WTC11 (cell line): Measurements from ENCODE around the gene TECR. TPM values are rescaled to one million over a fixed set of nuclear protein-coding genes. Genes with fewer than 3 reads are reported as not detected.
"Not testable (repeated sequence)": the region's sequence is repeated elsewhere in the genome, so short reads cannot be mapped to it uniquely, and the experiment has no call there.

ENCODE experiments used
- ATAC-seq: fragments of 200-7000 bp; cut with Tn5 transposase; 2 replicates; pipeline ENCODE4 v1.10.0; 2021; ENCODE audit warnings: mild to moderate bottlenecking, moderate library complexity
- CTCF ChIA-PET: fragments of 300-600 bp; sonication (Branson Sonifier 250); formaldehyde crosslinking; loops from one replicate; lab custom pipeline; 2021; ENCODE audit warnings: antibody characterized with exemption; lab: Charles Lee
- POLR2A ChIA-PET: fragments of 350-600 bp; sonication (Branson Sonifier 250); formaldehyde crosslinking; loops from one replicate; lab custom pipeline; 2021; ENCODE audit warnings: antibody characterized with exemption; lab: Charles Lee
- DNase-seq: peaks from one replicate; pipeline ENCODE4 v3.0.0; 2021; ENCODE audit warnings: low spot score
- H3K27ac Mint-ChIP-seq: 2 replicates; pipeline ENCODE4 v1.8.0; 2021; ENCODE audit warnings: mixed read lengths
- H3K27me3 Mint-ChIP-seq: 2 replicates; pipeline ENCODE4 v1.8.0; 2021; ENCODE audit warnings: low read depth, mild to moderate bottlenecking, moderate library complexity, mixed read lengths
- H3K36me3 Mint-ChIP-seq: 2 replicates; pipeline ENCODE4 v1.8.0; 2021; ENCODE audit warnings: mixed read lengths
- H3K4me1 Mint-ChIP-seq: 2 replicates; pipeline ENCODE4 v1.8.0; 2022; ENCODE audit warnings: mixed read lengths
- H3K4me3 Mint-ChIP-seq: 2 replicates; pipeline ENCODE4 v1.8.0; 2021; ENCODE audit warnings: mild to moderate bottlenecking, moderate library complexity, mixed read lengths
- H3K9me3 Mint-ChIP-seq: 2 replicates; pipeline ENCODE4 v1.8.0; 2021; ENCODE audit warnings: mixed read lengths
- CBFB ChIP-seq: sonication (generic); formaldehyde crosslinking; IDR thresholded peaks from 2 replicates; pipeline ENCODE4 v1.8.1; 2022; ENCODE audit warnings: mild to moderate bottlenecking, low read depth, missing genetic modification reagents
- CREM ChIP-seq: sonication (generic); formaldehyde crosslinking; IDR thresholded peaks from 2 replicates; pipeline ENCODE4 v1.8.1; 2022; ENCODE audit warnings: mild to moderate bottlenecking, missing genetic modification reagents, moderate library complexity
- EMX1 ChIP-seq: fragments of 250-450 bp; sonication (Bioruptor Pico); IDR thresholded peaks from 2 replicates; pipeline ENCODE4 v1.8.0; 2021; ENCODE audit warnings: mild to moderate bottlenecking
- ERG ChIP-seq: fragments of 250-450 bp; sonication (Bioruptor Pico); IDR thresholded peaks from 2 replicates; pipeline ENCODE4 v1.8.0; 2021; ENCODE audit warnings: mild to moderate bottlenecking
- ESRRA ChIP-seq: sonication (generic); formaldehyde crosslinking; IDR thresholded peaks from 2 replicates; pipeline ENCODE4 v1.8.1; 2022; ENCODE audit warnings: mild to moderate bottlenecking, missing genetic modification reagents, borderline replicate concordance
- MAX ChIP-seq: sonication (generic); formaldehyde crosslinking; IDR thresholded peaks from 2 replicates; pipeline ENCODE4 v1.8.0; 2022; ENCODE audit warnings: mild to moderate bottlenecking, missing genetic modification reagents
- MXD4 ChIP-seq: fragments of 250-450 bp; sonication (Bioruptor Pico); IDR thresholded peaks from 2 replicates; pipeline ENCODE4 v1.8.0; 2021; ENCODE audit warnings: mild to moderate bottlenecking, moderate library complexity, borderline replicate concordance
- MYBL2 ChIP-seq: sonication (generic); formaldehyde crosslinking; IDR thresholded peaks from 2 replicates; pipeline ENCODE4 v1.8.1; 2023; ENCODE audit warnings: mild to moderate bottlenecking, moderate library complexity, missing genetic modification reagents
- NFE2L1 ChIP-seq: sonication (generic); formaldehyde crosslinking; IDR thresholded peaks from 2 replicates; pipeline ENCODE4 v1.8.1; 2023; ENCODE audit warnings: missing genetic modification reagents
- NFYB ChIP-seq: sonication (generic); formaldehyde crosslinking; conservative IDR thresholded peaks from 2 replicates; pipeline ENCODE4 v1.8.0; 2022; ENCODE audit warnings: low read depth, missing genetic modification reagents
- RELA ChIP-seq: sonication (generic); formaldehyde crosslinking; IDR thresholded peaks from 2 replicates; pipeline ENCODE4 v1.8.1; 2022; ENCODE audit warnings: missing genetic modification reagents, mild to moderate bottlenecking, borderline replicate concordance
- RORB ChIP-seq: fragments of 250-450 bp; sonication (Bioruptor Pico); IDR thresholded peaks from 2 replicates; pipeline ENCODE4 v1.9.0; 2021; ENCODE audit warnings: mild to moderate bottlenecking
- SMAD3 ChIP-seq: sonication (generic); formaldehyde crosslinking; IDR thresholded peaks from 2 replicates; pipeline ENCODE4 v1.8.0; 2022; ENCODE audit warnings: missing genetic modification reagents, mild to moderate bottlenecking, borderline replicate concordance
- SOX15 ChIP-seq: fragments of 250-450 bp; sonication (Bioruptor Pico); IDR thresholded peaks from 2 replicates; pipeline ENCODE4 v1.9.0; 2021; ENCODE audit warnings: mild to moderate bottlenecking
- TEAD4 ChIP-seq: sonication (generic); formaldehyde crosslinking; IDR thresholded peaks from 2 replicates; pipeline ENCODE4 v1.8.0; 2022; ENCODE audit warnings: mild to moderate bottlenecking, missing genetic modification reagents
- USF2 ChIP-seq: sonication (generic); formaldehyde crosslinking; IDR thresholded peaks from 2 replicates; pipeline ENCODE4 v1.8.1; 2023; ENCODE audit warnings: mild to moderate bottlenecking, missing genetic modification reagents, moderate library complexity
- ZBTB21 ChIP-seq: sonication (generic); formaldehyde crosslinking; IDR thresholded peaks from 2 replicates; pipeline ENCODE4 v1.8.1; 2023; ENCODE audit warnings: mild to moderate bottlenecking, missing genetic modification reagents, borderline replicate concordance
- ZNF232 ChIP-seq: sonication (generic); formaldehyde crosslinking; IDR thresholded peaks from 2 replicates; pipeline ENCODE4 v1.8.0; 2022; ENCODE audit warnings: mild to moderate bottlenecking, missing genetic modification reagents
- total RNA-seq: library from RNA; stranded (reverse); gene quantifications from 3 replicates; pipeline ENCODE4 v1.2.3, GENCODE V29; 2021
- TF ChIP-seq, protein P1 (sequence below): sonication (generic); formaldehyde crosslinking; IDR thresholded peaks from 2 replicates; pipeline ENCODE4 v1.8.0; 2022; ENCODE audit warnings: mild to moderate bottlenecking, missing genetic modification reagents
- TF ChIP-seq, protein P2 (sequence below): sonication (generic); formaldehyde crosslinking; IDR thresholded peaks from 2 replicates; pipeline ENCODE4 v1.8.0; 2022; ENCODE audit warnings: mild to moderate bottlenecking, missing genetic modification reagents
- TF ChIP-seq, protein P3 (sequence below): fragments of 250-450 bp; sonication (Bioruptor Pico); IDR thresholded peaks from 2 replicates; pipeline ENCODE4 v1.9.0; 2021; ENCODE audit warnings: mild to moderate bottlenecking

The TECR gene
- total RNA-seq, 1 experiment from 2014 or later, result 161 TPM

DNA sequence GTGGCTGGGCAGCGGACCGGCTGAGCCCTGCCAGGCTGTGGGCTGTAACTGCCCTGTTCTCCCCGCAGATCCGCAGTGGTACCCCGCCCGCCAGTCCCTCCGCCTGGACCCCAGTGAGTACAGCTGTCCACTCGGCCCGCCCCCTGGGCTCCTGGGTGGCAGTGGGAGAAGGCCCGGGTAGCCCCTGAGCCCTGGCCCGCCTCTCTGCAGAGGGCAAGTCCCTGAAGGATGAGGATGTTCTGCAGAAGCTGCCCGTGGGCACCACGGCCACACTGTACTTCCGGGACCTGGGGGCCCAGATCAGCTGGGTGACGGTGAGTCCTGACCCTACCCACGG is 34.2 kb downstream of the TECR start:
- TF ChIP-seq ERG (CRISPR knock-in tag), result no peak
- no peak for TF ChIP-seq MYBL2 (CRISPR knock-in tag)
- TF ChIP-seq TEAD4 (CRISPR knock-in tag), result no peak
- TF ChIP-seq, protein P1, sequence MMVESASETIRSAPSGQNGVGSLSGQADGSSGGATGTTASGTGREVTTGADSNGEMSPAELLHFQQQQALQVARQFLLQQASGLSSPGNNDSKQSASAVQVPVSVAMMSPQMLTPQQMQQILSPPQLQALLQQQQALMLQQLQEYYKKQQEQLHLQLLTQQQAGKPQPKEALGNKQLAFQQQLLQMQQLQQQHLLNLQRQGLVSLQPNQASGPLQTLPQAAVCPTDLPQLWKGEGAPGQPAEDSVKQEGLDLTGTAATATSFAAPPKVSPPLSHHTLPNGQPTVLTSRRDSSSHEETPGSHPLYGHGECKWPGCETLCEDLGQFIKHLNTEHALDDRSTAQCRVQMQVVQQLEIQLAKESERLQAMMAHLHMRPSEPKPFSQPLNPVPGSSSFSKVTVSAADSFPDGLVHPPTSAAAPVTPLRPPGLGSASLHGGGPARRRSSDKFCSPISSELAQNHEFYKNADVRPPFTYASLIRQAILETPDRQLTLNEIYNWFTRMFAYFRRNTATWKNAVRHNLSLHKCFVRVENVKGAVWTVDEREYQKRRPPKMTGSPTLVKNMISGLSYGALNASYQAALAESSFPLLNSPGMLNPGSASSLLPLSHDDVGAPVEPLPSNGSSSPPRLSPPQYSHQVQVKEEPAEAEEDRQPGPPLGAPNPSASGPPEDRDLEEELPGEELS, result no peak
- no peak for TF ChIP-seq MXD4 (CRISPR knock-in tag)
- TF ChIP-seq NFYB (CRISPR knock-in tag), result no peak
- TF ChIP-seq, all 79 proteins: peak for 0
- DNase-seq, result no peak
- Mint-ChIP-seq H3K36me3 (peaks cover 2% of the 10 kb centered on the region; the same call in 1 of the 2 replicates), H3K9me3 (no peaks in the 10 kb centered on the region), H3K27ac (no peak overlapping the region), H3K4me1 (peaks cover 37% of the 10 kb centered on the region), H3K4me3 (no peak overlapping the region), H3K27me3 (no peaks in the 10 kb centered on the region)
- CTCF ChIA-PET, result interaction anchor here (0.5 to 2.3 kb wide), 3 partner anchors 9 to 179 kb away, joined by 9 to 10 read pairs (median 9); partner anchors contain the start of gene NDUFB7
- no peak for ATAC-seq
- POLR2A ChIA-PET, result interaction anchor here (0.9 kb wide), 1 partner anchor 8 kb away, joined by 4 read pairs; the partner anchor contains the start of gene NDUFB7

DNA sequence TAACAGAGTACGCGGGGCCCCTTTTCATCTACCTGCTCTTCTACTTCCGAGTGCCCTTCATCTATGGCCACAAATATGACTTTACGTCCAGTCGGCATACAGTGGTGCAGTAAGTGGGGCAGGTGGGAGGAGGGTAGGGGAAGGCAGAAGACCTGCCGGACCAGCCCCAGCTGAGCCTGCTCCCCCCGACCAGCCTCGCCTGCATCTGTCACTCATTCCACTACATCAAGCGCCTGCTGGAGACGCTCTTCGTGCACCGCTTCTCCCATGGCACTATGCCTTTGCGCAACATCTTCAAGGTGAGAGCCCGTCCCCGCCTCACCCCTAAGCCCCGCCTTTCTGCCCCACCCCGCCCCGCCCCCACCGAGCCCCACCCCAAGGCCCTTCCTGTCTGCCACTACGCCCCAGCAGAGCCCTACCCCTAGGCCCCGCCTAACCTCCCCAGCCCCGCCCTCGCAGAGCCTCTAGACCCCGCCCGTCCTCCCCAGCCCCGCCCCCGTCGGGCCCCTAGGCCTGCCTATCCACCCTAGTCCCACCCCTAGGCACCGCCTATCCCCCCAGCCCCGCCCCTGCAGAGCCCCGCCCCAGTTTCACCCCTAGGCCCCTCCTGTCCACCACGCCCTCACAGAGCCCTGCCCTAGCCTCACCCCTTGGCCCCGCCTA is 34.7 kb downstream of the TECR start:
- CTCF ChIA-PET, result interaction anchor here (0.5 kb wide), 1 partner anchor 180 kb away, joined by 9 read pairs; no protein-coding TSS in a partner anchor
- H3K27ac Mint-ChIP-seq, result peak overlapping the region; percentile 99
- DNase-seq, result peak; percentile 98

GRCh38 chr19:14564652-14565297 is 35.4 kb downstream of the TECR start:
- H3K4me3 Mint-ChIP-seq, H3K27me3 Mint-ChIP-seq, H3K36me3 Mint-ChIP-seq, DNase-seq, ATAC-seq, H3K27ac Mint-ChIP-seq, POLR2A ChIA-PET, H3K9me3 Mint-ChIP-seq: not testable (repeated sequence)
- H3K4me1 Mint-ChIP-seq, result peaks cover 27% of the 10 kb centered on the region
- CTCF ChIA-PET, result interaction anchor here (1.2 kb wide), 1 partner anchor 122 kb away, joined by 3 read pairs; no protein-coding TSS in a partner anchor

More for the DNA sequence above, 34.7 kb downstream of the TECR start:
- TF ChIP-seq USF2 (no peak), RELA (CRISPR knock-in tag) (no peak), ZBTB21 (CRISPR knock-in tag) (no peak), EMX1 (CRISPR knock-in tag) (no peak), RORB (CRISPR knock-in tag) (no peak), SMAD3 (no peak), ZNF232 (CRISPR knock-in tag) (no peak), NFE2L1 (CRISPR knock-in tag) (no peak), ESRRA (CRISPR knock-in tag) (no peak), MAX (CRISPR knock-in tag) (no peak), SOX15 (CRISPR knock-in tag) (no peak), CBFB (CRISPR knock-in tag) (no peak), CREM (CRISPR knock-in tag) (no peak)
- TF ChIP-seq, protein P2, sequence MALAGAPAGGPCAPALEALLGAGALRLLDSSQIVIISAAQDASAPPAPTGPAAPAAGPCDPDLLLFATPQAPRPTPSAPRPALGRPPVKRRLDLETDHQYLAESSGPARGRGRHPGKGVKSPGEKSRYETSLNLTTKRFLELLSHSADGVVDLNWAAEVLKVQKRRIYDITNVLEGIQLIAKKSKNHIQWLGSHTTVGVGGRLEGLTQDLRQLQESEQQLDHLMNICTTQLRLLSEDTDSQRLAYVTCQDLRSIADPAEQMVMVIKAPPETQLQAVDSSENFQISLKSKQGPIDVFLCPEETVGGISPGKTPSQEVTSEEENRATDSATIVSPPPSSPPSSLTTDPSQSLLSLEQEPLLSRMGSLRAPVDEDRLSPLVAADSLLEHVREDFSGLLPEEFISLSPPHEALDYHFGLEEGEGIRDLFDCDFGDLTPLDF, result no peak
- TF ChIP-seq, protein P3, sequence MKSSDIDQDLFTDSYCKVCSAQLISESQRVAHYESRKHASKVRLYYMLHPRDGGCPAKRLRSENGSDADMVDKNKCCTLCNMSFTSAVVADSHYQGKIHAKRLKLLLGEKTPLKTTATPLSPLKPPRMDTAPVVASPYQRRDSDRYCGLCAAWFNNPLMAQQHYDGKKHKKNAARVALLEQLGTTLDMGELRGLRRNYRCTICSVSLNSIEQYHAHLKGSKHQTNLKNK (CRISPR knock-in tag), result no peak
- POLR2A ChIA-PET, result no interaction called here
- no peaks in the 10 kb centered on the region for H3K27me3 Mint-ChIP-seq
- no peaks in the 10 kb centered on the region for H3K9me3 Mint-ChIP-seq
- peak overlapping the region; percentile 56; the same call in 1 of the 2 replicates for H3K4me3 Mint-ChIP-seq
- peaks cover 32% of the 10 kb centered on the region for H3K4me1 Mint-ChIP-seq
- H3K36me3 Mint-ChIP-seq, result peaks cover 2% of the 10 kb centered on the region; the same call in 1 of the 2 replicates
- peak; percentile 85 for ATAC-seq
